HG03558 (cell line): ENCODE results near the gene TIMP2.

Experiments
- ATAC-seq: cut with Tn5 transposase; IDR thresholded peaks from one replicate; pipeline ENCODE4 v1.9.1; 2021; ENCODE audit warnings: moderate number of reproducible peaks; ENCODE audit not compliant: unreplicated experiment; ENCODE audit errors: extremely low read depth

Gene TIMP2

GRCh38 chr17:78821961-78822360 lies 103.2 kb downstream of the TIMP2 start:
- no peak for ATAC-seq

DNA sequence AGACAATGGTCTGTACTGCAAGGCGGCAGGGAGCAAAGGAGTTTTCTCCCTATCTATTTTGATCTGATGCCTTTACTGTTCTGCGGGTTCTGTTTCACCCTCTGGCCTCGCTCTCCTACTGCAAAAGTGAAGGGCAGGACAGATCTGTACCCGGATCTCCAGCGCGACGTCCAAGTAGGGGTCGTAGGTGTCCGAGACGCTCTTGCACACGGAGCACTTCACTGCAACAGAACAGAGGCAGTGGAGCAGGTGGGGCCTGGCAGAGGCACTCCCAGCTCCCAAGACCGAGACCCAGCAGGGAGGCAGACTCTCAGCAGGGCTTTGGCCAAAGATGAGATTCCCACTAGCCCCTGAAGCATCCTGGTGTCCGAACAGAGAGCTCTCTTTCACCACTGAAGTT lies 104.3 kb downstream of the TIMP2 start:
- no peak for ATAC-seq

DNA sequence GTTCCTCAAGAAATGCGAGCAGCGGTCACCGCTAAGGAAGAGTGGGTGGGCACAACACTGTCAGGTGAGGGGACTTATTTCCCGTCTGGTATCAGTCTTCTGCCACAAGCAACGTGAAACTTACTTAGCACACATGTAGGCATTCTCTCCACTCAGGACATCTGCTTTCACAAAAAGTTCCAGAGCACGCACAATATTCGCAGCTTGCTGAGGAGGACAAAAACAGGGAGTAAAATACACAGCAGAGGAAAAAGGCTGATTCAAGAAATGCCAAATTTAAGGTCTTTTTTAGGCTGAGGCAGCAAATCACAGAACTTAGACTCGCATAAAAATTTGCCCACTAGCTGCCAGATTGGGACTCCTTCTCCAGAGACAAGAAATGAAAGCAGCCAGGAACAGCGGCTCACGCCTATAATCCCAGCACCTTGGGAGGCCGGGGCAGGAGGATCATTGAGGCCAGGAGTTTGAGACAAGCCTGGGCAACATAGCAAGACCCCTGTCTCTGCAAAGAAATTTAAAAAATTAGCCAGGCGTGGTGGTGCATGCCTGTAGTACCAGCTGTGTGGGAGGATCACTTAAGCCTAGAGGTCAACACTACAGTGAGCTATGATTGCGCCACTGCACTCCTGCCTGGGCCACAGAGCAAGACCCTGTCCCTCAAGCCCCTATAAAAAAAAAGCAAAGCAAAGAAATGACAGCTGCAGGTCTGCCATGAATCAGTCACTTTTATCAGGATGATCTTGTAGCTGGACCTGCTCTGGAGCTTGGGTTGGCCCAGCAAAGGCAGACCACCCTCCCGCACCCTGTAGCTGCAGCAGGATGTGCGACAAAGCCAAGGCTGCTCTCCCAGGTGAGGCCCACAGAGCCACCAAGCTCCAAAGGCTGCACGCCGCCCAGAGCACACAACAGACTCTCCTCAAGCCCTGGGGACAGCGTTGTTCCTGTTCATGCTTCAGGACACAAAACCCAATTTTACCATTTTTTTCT lies 105.1 kb downstream of the TIMP2 start:
- ATAC-seq, result no peak

GRCh38 chr17:78819402-78819801 lies 105.8 kb downstream of the TIMP2 start:
- no peak for ATAC-seq

- no peak for ATAC-seq
Measured at GRCh38 chr17:78818932-78819331, 106.3 kb downstream of the TIMP2 start.

GRCh38 chr17:78818152-78818846 lies 106.9 kb downstream of the TIMP2 start:
- ATAC-seq, result no peak

DNA sequence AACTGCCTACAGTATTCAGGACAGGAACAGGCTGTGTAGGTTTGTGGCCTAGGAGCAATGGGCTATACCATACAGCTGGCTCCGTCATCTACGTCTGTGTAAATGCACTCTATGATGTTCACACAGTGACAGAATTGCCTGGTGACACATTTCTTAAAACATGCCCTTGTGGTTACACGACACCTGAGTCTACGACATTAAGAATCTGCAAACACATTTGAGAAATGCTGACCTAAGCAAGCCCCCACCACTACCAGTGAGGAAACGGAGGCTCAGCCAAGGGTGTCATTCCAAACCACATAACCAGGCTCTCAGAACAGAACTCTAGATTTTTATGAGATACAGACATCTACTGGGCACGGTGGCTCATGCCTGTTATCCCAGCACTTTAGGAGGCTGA lies 108.1 kb downstream of the TIMP2 start:
- ATAC-seq, result no peak

DNA sequence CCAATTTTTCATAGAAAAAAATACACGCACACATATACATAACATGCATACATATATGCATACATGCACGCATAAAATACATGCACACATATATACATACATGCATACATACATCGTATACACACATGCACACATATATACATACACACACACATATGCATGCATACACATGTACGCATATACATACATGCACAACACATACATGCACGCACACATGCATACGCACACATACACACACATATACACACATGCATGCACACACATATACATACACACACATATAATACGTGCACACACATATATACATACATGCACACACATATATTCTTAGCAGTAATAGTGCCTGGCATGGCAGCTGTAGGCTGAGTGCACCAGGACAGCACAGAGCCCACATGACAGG lies 109.5 kb downstream of the TIMP2 start:
- ATAC-seq, result no peak

DNA sequence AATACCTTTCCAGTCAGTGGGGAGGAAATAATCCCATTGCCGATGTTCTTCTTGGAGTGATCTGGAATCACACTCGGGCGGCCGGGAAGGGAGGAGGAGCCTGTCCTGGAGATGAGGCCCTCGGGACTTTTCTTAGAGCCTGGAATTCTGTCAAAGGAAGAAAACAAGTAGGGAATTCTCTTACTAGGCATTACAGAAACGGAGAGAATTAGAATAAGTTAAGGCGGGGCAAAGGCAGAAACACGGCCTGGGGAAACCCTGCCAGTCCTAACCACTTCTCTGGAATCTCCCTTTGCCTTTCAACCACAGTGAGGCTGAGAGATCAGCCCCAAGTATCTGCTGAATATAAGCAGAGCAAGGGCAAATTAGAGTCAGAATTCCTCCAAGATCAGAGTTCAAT lies 112.3 kb downstream of the TIMP2 start:
- ATAC-seq, result no peak

- ATAC-seq, result no peak
Measured at GRCh38 chr17:78808163-78808562, 117.0 kb downstream of the TIMP2 start.

- no peak for ATAC-seq
Measured at GRCh38 chr17:78806451-78806850, 118.7 kb downstream of the TIMP2 start.

- no peak for ATAC-seq
Measured at GRCh38 chr17:78805301-78805700, 119.9 kb downstream of the TIMP2 start.

DNA sequence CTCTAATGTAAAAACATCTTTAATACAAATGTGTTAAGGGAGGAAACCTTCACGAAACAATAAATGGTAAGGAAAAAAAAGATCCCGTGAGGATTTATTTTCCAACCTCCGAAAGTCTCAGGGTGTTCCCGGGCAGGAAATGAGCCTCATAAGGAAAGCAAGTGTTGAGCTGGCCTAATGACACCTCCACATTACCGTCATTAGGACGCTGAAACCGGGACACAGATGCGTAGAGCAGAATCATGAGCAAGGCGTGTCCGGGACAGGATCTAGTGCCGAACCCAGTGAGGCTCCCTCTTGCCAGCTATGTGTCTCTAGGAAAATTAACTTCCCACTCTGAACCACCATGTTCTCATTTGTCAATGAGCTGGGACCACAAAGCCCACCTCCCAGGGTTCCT lies 120.4 kb downstream of the TIMP2 start:
- ATAC-seq, result no peak

GRCh38 chr17:78803186-78803845 lies 121.9 kb downstream of the TIMP2 start:
- ATAC-seq, result no peak
